Activated CD8-positive, alpha-beta memory T cell treated with anti-CD3 and anti-CD28 coated beads for 4 hours (primary cell): ENCODE data around the gene CYP2C9.
"Not testable (repeated sequence)": the region's sequence is repeated elsewhere in the genome, so short reads cannot be mapped to it uniquely, and the experiment has no call there.

ENCODE experiments used
- DNase-seq, 2 donors: peaks; one replicate each; pipeline ENCODE4 v3.0.0-alpha.2; 2020; ENCODE audit warnings: low read depth in 2 of 2

Gene CYP2C9

DNA sequence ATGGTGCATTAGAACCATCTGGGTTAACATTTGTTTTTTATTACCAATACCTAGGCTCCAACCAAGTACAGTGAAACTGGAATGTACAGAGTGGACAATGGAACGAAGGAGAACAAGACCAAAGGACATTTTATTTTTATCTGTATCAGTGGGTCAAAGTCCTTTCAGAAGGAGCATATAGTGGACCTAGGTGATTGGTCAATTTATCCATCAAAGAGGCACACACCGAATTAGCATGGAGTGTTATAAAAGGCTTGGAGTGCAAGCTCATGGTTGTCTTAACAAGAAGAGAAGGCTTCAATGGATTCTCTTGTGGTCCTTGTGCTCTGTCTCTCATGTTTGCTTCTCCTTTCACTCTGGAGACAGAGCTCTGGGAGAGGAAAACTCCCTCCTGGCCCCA lies at the start of gene CYP2C9:
Gene CYP2C9, plus strand, starts transcription at position 276 of the 400 bp plus-strand sequence. Its CDS starts 25 bp downstream, at position 301.
- no peak for DNase-seq

DNA sequence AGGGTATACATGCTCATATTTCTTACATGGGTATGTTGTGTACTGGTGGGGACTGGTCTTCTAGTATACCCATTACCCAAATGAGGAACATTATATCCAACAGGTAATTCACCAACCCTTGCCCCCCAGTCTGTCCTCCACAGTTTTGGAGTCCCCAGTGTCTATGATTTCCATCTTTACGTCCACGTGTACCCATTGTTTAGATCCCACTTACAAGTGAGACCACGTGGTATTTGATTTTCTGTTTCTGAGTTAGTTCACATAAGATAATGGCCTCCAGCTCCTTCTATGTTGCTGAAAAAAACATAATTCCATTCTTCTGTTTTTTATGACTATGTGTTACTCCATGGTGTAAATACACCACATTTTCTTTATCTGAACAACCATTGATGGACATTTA lies 49.3 kb upstream of the CYP2C9 start:
- DNase-seq: no peak

GRCh38 chr10:94890264-94891022 lies 48.0 kb upstream of the CYP2C9 start:
- DNase-seq: no peak

- not testable (repeated sequence) for DNase-seq
Measured at GRCh38 chr10:94898414-94898813, 40.0 kb upstream of the CYP2C9 start.

DNA sequence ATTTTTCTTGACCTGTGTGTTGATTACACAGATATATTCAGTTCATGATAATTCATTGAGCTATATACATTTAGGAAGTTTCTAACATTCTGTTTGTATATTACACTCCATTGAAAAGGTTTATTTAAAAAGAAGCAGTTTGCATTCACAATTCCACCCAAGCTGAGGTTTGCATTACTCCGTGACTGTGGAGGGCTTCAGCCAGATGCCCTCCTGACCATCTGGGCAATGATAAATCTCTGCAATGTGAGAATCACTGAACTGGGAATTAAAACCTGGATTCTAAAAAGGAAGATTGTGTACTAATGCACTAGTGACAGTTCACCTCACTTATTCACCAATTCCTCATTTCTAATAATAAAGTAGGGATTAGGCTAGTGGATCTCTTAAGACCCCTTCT lies 36.4 kb upstream of the CYP2C9 start:
- DNase-seq: no peak

GRCh38 chr10:94902570-94902969 lies 35.9 kb upstream of the CYP2C9 start:
- DNase-seq: no peak

DNA sequence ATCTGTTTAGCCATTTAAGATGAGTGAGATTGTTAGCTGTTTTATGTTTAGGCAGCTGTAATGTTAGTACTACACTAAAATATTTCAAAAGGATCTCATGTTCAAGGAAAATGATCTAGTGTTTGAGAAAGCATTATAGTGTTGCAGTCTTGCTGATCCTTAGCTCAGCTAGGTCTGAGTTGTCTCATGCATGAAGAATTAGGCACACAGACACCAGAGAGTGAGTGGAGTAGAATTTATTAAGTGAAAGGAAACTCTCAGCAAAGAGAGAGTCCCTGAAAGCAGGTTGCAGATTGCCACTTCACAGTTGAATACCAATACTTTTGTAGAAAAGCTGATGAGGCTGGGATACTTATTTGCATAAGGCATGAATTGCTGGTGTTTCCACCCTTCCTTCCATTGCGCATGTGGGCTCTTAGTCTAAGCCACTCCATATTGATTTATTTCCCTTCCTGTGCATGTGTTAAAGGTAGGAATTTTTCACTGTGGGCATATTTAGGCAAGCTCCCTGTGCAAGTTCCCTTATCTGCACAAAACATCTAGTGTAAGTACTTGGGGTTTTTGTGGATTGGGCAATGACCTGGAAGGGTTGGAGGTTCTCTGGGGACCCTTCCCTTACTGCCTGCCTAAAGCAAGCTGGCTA lies 33.8 kb upstream of the CYP2C9 start:
- not testable (repeated sequence) for DNase-seq

- DNase-seq: no peak
Measured at GRCh38 chr10:94916423-94916822, 22.0 kb upstream of the CYP2C9 start.

DNA sequence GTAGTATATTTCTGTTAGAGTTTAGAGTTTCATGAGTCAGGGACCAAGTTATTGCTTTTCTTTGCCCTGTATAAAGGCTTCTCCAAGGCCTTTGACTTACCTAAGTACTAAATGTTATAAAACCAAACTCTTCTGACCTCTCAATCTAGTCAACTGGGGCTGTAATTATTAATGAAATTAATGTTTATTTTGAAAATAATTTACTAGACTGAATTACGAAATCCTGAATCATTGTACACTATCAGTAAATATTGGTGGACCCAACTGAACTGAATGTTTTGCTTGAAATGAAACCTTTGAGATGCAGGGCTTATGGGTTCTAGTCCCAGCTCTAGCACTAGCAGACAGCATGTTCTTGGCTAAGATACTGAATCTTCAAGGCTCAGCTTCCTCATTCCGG lies 1.7 kb upstream of the CYP2C9 start:
- DNase-seq: no peak

DNA sequence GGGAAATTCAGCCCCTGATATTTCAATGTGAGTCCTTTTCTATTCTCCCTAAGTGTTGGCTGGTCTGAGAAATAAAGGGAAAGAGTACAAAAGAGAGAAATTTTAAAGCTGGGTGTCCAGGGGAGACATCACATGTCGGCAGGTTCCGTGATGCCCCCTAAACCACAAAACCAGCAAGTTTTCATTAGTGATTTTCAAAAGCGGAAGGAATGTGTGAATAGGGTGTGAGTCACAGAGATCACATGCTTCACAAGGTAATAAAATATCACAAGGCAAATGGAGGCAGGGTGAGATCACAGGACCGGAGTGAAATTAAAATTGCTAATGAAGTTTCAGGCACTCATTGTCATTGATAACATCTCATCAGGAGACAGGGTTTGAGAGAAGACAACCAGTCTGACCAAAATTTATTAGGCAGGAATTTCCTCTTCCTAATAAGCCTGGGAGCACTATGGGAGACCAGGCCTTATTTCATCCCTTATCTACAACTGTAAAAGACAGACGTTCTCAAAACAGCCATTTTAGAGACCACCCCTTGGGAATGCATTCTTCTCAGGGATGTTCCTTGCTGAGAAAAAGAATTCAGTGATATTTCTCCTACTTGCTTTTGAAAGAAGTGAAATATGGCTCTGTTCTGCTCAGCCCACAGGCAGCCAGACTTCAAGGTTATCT lies 5.1 kb downstream of the CYP2C9 start:
- DNase-seq: not testable (repeated sequence)

DNA sequence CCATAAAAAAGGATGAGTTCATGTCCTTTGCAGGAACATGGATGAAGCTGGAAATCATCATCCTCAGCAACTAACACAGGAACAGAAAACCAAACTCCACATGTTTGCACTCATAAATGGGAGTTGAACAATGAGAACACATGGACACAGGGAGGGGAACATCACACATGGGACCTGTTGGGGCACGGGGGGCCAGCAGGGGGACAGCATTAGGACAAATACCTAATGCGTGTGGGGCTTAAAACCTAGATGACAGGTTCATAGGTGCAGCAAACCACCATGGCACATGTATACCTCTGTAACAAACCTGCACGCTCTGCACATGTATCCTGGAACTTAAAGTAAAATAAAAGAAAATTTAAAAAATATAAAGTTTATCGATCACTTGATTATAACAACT lies 7.7 kb downstream of the CYP2C9 start:
- DNase-seq: not testable (repeated sequence)

DNA sequence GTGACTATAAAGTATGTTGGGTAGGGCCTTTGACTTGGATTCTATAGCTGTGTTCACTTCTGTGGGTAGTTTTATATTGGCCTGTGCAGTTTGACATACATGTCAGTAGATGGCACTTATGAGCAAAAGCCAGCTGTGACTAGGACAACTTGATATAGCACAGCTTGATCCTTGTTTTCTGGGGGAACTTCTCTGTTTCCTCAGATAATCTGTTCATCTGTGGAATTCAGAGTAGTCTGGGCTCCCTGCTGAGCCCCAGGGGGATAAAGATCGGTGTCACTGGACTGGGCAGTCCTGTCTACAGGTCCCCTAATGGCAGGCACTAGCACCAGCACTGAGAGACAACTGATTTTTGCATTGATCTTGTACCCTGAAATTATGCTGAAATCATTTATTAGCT lies 25.4 kb downstream of the CYP2C9 start:
- DNase-seq: no peak

- no peak for DNase-seq
Measured at GRCh38 chr10:94983555-94983954, 45.1 kb downstream of the CYP2C9 start.

DNA sequence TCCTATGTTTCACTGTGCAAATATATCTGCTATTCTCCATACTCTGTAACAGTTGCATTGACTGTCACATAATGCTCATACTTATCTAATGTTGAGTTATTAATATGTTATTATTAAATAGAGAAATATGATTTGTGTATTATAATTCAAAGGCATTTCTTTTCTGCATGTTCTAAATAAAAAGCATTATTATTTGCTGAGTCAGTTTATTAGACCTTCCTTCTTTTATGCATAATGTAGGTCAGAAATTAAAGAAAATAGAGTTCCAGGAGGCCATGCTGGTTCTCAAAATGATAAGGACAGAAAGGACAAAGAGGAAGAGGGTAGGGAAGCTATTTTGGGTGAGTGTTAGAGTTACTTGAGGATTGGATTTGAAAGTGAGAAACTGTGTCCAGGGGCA lies 50.7 kb downstream of the CYP2C9 start:
- no peak for DNase-seq

DNA sequence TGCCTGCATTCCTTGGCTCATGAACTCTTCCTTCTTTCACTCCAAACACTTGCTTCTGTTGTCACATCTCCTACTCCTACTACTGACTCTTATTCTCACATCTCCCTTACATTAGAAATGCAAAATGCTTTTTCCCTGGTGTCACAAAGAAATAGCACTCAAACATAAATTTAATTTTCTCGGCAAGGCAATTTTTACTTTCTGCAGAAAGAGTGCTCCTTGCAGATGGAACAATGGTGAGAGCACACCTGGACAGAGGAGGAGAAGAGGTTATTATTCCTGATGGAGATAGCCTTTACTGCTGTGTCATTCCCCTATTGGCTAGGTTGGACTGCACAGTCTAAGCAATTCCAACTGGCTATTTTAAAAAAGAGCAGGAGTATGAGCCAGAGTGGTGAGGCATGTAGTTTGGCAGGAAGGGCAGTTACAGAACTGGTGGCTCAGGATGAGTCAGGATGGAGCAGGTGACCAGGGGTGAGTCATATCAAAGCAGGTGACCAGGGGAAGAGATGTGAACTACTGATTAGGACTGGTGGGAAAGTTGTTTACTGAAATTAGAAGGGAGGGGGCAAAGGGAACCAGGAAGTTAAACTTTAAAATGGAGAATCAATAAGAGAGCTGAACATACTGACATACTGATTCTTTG lies 52.9 kb downstream of the CYP2C9 start:
- no peak for DNase-seq

- DNase-seq: no peak
Measured at GRCh38 chr10:94992811-94993210, 54.4 kb downstream of the CYP2C9 start.

DNA sequence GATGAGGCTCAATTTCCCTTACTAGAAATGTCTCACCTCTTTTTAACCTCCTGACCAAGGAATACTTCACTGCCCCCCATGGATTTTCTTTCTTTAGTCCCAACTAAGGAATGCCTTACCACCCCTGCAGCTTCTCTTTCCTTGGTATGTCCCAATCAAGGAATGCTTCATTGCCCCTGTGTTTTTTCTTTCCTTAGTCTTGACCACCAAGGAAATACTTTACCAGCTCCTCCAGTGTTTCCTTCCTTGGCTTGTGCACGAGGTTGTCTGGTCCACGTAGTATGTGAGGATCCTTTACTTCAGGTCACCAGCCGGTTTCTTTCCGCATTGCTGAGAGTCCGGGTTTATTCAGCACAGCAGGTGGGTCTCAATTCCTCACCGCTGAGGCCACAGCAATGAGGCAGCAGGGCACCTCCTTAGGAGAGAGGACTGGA lies 59.3 kb downstream of the CYP2C9 start:
- DNase-seq: no peak

GRCh38 chr10:95026461-95026860 lies 88.0 kb downstream of the CYP2C9 start:
- DNase-seq: no peak

GRCh38 chr10:95031656-95032055 lies 93.2 kb downstream of the CYP2C9 start:
- no peak for DNase-seq

- no peak for DNase-seq
Measured at GRCh38 chr10:95034401-95034800, 95.9 kb downstream of the CYP2C9 start.

DNA sequence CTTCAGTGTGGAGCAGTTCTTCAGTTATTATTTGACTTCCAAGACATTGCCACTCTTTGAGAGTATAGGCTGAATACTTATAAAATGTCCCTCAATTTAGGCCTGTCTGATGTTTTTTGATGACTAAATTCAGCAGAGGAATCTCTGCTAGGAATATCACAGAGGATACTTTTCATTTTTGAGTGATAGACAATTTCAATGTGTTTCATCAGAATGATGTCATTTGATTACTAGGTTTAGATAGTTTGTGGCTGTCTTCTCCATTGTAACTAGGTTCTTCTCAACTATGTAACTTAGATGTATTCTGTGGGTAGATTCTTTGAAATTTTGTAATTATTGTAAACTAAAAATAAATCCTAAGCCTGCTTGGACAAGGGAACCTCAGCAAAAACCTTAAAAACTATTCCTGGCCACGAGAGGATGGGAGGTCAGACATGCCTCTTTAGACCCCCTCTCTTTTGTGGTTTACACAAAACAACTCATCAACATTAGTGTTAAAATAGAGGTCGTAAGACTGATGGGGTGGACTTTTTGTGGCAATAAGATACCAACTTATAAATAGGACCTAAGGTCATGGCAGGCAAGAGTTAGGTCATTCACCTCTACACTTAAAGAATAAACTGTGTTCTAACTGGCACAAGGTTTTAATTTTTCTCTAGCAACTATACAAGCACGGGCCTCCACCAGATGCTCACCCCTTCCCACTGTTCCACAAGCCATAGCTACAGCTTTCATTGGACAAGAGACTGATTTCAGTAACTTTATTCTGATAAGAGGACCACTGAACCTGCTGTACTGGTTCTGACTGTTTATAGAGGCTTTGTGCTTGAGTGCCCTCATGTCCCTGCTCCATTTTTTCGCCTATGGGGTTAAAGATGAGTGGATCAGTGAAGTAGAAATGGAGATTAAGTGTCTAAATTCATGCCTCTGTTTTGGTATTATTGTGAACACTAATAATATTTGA lies 97.2 kb downstream of the CYP2C9 start:
- DNase-seq: no peak
